Measurements from ENCODE around the gene DNM3.

- TF ChIP-seq TEAD4 (IDR thresholded peaks at IDR 0.05; ENCODE audit: borderline replicate concordance, insufficient read depth) (no peak), CTCF (IDR thresholded peaks at IDR 0.05) (no peak), MAX (IDR thresholded peaks at IDR 0.05; ENCODE audit: low read depth) (no peak), NFIC (IDR thresholded peaks at IDR 0.05; ENCODE audit: borderline replicate concordance) (no peak), EP300 (IDR thresholded peaks at IDR 0.05; ENCODE audit: borderline replicate concordance in 1 of 2, low read depth in 1 of 2, low read length in 1 of 2) (no peak), TAF1 (IDR thresholded peaks at IDR 0.05; ENCODE audit: borderline replicate concordance, low read depth, low read length) (no peak), RAD21 (IDR thresholded peaks at IDR 0.05; ENCODE audit: low read length) (no peak), USF2 (IDR thresholded peaks at IDR 0.05; ENCODE audit: borderline replicate concordance, low read depth, low read length) (no peak), GATA2 (CRISPR knock-in tag; IDR thresholded peaks at IDR 0.05) (no peak), POLR2AphosphoS5 (IDR thresholded peaks at IDR 0.05; ENCODE audit: low read depth, low read length) (no peak), MXI1 (IDR thresholded peaks at IDR 0.05; ENCODE audit: low read depth, low read length) (no peak)
Measured at GRCh38 chr1:172447641-172448040, 606.3 kb downstream of the DNM3 start.
